ENCODE measurements around the gene PPP2R2C. TPM values are rescaled to one million over a fixed set of nuclear protein-coding genes. Genes with fewer than 3 reads are reported as not detected.

PPP2R2C gene
- total and polyA plus RNA-seq, 11 donors: 0.22 to 20.0 (median 6.8) TPM

DNA sequence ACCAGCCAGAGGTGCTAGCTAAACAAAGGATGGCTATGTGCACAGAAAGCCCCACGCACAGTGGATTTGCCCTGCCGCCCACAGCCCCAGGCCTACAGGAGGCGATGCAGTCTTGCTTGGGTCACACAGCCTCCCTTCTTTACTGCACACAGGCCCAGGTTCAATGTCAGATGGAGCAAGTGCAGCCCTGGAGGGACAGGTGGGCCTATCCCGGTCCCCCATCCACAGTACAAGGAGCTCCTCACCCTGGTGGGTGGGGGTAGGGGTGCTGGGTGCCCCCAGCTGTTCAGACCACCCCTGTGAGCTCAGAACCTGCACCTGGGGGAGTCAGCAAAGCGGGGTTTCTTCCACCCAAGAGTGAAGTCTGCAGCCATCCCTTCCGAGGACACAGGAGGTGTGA is 114.9 kb downstream of the PPP2R2C start:
- DNase-seq (peak in 1 of 5 donors; percentile 28), ATAC-seq (no peak)
- no peak for TF ChIP-seq POLR2A (IDR thresholded peaks at IDR 0.05)
- TF ChIP-seq, protein P1, sequence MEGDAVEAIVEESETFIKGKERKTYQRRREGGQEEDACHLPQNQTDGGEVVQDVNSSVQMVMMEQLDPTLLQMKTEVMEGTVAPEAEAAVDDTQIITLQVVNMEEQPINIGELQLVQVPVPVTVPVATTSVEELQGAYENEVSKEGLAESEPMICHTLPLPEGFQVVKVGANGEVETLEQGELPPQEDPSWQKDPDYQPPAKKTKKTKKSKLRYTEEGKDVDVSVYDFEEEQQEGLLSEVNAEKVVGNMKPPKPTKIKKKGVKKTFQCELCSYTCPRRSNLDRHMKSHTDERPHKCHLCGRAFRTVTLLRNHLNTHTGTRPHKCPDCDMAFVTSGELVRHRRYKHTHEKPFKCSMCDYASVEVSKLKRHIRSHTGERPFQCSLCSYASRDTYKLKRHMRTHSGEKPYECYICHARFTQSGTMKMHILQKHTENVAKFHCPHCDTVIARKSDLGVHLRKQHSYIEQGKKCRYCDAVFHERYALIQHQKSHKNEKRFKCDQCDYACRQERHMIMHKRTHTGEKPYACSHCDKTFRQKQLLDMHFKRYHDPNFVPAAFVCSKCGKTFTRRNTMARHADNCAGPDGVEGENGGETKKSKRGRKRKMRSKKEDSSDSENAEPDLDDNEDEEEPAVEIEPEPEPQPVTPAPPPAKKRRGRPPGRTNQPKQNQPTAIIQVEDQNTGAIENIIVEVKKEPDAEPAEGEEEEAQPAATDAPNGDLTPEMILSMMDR (IDR thresholded peaks at IDR 0.05): no peak

DNA sequence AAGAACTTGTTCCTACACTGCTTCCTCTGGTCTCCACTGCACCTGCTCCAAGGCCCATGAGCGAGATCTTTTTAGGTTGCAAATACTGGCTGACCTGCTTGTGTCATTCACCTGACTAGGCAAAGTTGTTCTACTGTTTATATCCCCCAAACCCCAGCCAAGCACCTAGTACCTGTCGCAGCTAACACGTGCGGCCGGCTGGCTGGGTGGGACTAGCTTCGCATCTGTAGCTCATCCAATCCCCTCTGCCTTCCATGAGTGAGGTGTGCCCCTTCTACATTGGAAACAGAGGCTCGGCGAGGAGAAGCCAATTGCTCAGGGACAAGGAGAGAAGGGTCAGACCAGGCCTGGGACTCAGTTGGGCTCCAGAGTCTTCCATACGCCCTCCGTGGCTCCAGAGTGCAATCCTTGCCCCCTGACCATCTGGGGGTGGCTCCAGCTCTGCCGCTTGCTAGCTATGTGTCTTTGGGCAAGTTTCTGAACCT is 116.3 kb downstream of the PPP2R2C start:
- no peaks in the 10 kb centered on the region for H3K36me3 ChIP-seq
- no peak overlapping the region for H3K27ac ChIP-seq
- peak in 1 of 5 donors; percentile 55 for DNase-seq
- 81 to 96% (median 86%) methylated on average over 10 to 11 of the region's 11 CpGs for WGBS, 4 donors
- no peaks in the 10 kb centered on the region for H3K9me3 ChIP-seq
- H3K27me3 ChIP-seq: peaks cover 0 to 23% (median 0%) of the 10 kb centered on the region in 9 donors
- intact Hi-C loops (cut with DNase I): no loop called here
- TF ChIP-seq, protein P1 (IDR thresholded peaks at IDR 0.05): no peak
- TF ChIP-seq POLR2A (IDR thresholded peaks at IDR 0.05): no peak
- H3K4me3 ChIP-seq: no peak overlapping the region
- ATAC-seq: no peak
- H3K4me1 ChIP-seq: no peaks in the 10 kb centered on the region

More for the DNA sequence above, 114.9 kb downstream of the PPP2R2C start:
- intact Hi-C loops (cut with DNase I): no loop called here
- Histone ChIP-seq H3K36me3 (no peaks in the 10 kb centered on the region), H3K27me3 (peaks cover 0 to 11% (median 0%) of the 10 kb centered on the region in 9 donors), H3K4me3 (no peak overlapping the region), H3K9me3 (no peaks in the 10 kb centered on the region), H3K4me1 (no peaks in the 10 kb centered on the region), H3K27ac (no peak overlapping the region)
- whole genome bisulfite sequencing, 4 donors: 78 to 88% (median 84%) methylated on average over 6 of the region's 6 CpGs

DNA sequence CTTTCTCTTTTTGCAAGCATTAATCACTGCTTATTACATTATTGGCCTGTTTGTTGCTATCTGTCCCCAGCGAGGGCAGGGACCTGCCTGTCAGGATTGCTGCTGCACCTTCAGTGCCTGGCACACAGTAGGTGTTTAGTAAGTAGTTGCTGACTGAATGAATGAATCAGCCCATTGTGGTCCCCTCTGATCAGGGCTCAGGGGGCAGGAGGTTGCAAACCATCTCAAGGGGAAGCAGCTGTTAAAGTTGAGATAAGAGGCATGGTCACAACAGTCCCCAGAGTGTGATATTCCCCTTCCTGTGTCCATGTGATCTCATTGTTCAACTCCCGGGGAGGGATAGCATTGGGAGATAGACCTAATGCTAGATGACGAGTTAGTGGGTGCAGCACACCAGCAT is 117.4 kb downstream of the PPP2R2C start:
- DNase-seq (no peak), ATAC-seq (no peak)
- Histone ChIP-seq H3K4me3 (no peak overlapping the region), H3K36me3 (no peaks in the 10 kb centered on the region), H3K27ac (no peak overlapping the region), H3K9me3 (no peaks in the 10 kb centered on the region), H3K4me1 (no peaks in the 10 kb centered on the region), H3K27me3 (peaks cover 0 to 27% (median 1%) of the 10 kb centered on the region in 9 donors)
- WGBS, 4 donors: 20 to 49% (median 27%) methylated on average over 2 to 3 of the region's 3 CpGs
- TF ChIP-seq POLR2A (IDR thresholded peaks at IDR 0.05): no peak
- TF ChIP-seq, protein P1 (IDR thresholded peaks at IDR 0.05): no peak
- intact Hi-C loops (cut with DNase I): no loop called here

DNA sequence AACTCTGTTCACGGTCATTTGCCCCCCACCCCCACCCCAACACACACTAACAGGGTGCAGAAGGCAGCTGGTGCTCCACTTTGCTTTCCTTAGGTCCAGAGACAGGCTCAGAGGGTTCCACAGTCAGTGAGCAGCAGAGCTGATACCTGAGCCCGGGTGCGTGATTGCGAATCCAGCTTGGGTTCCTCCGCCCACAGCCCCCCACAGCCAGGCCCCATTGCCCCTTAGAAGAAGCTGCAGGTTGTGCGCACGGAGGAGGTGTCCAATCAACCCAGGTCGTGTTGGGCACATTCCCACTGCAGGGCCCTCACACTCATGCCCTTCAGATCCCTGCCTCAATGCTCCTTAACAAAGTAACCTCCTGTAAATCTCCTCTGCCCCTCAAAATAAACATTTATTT is 117.8 kb downstream of the PPP2R2C start:
- peak in 1 of 5 donors; percentile 46 for DNase-seq
- intact Hi-C loops (cut with DNase I): no loop called here
- H3K27me3 ChIP-seq: peaks cover 0 to 24% (median 3%) of the 10 kb centered on the region in 9 donors
- H3K4me1 ChIP-seq: no peaks in the 10 kb centered on the region
- no peaks in the 10 kb centered on the region for H3K36me3 ChIP-seq
- no peak for ATAC-seq
- TF ChIP-seq, protein P1 (IDR thresholded peaks at IDR 0.05): no peak
- TF ChIP-seq POLR2A (IDR thresholded peaks at IDR 0.05): no peak
- H3K4me3 ChIP-seq: no peak overlapping the region
- WGBS, 4 donors: 55 to 66% (median 57%) methylated on average over 8 of the region's 8 CpGs
- H3K27ac ChIP-seq: no peak overlapping the region
- no peaks in the 10 kb centered on the region for H3K9me3 ChIP-seq

Data from heart left ventricle (tissue), 16 donors.